ENCODE data around the gene ADAM17. TPM values are rescaled to one million over a fixed set of nuclear protein-coding genes. Genes with fewer than 3 reads are reported as not detected.
A peak's percentile ranks its signal among the peaks of the same experiment; 100 is the strongest.

Gene ADAM17
- total RNA-seq, 1 donor from 2014 or later, result 44.9 TPM

GRCh38 chr2:9440058-9440727, 115.4 kb downstream of the ADAM17 start:
- no peak overlapping the region for H2AFZ ChIP-seq (ENCODE audit: low read depth, low read length)
- no peak overlapping the region for H3K9ac ChIP-seq (ENCODE audit: low read length)
- H3K36me3 Mint-ChIP-seq (ENCODE audit: low read depth, unreplicated experiment), result peaks cover 18% of the 10 kb centered on the region
- no peaks in the 10 kb centered on the region for H4K20me1 ChIP-seq (ENCODE audit: insufficient read depth, low read length)
- no peak overlapping the region for H3K4me3 ChIP-seq (ENCODE audit: insufficient read depth, low read depth, low read length)
- no peaks in the 10 kb centered on the region for H3K9me3 Mint-ChIP-seq (ENCODE audit: unreplicated experiment)
- peak overlapping the region; percentile 72 for H3K27ac ChIP-seq (ENCODE audit: low read depth, low read length)
- no peaks in the 10 kb centered on the region for H3K4me1 ChIP-seq (ENCODE audit: insufficient read depth, low read length)
- no peak overlapping the region for H3K4me3 Mint-ChIP-seq (ENCODE audit: unreplicated experiment)
- no peaks in the 10 kb centered on the region for H3K79me2 ChIP-seq (ENCODE audit: insufficient read depth, low read length)
- no peaks in the 10 kb centered on the region for H3K27me3 ChIP-seq (ENCODE audit: insufficient read depth, low read length)
- no peak for TF ChIP-seq EZH2 (IDR thresholded peaks at IDR 0.05; ENCODE audit: insufficient read depth, low read length)
- TF ChIP-seq CTCF (IDR thresholded peaks at IDR 0.05; ENCODE audit: insufficient read depth, low read depth, low read length), result no peak
- H3K36me3 ChIP-seq (ENCODE audit: insufficient read depth, low read length), result peaks cover 42% of the 10 kb centered on the region
- H3K4me1 Mint-ChIP-seq (ENCODE audit: low read depth, unreplicated experiment), result peaks cover 3% of the 10 kb centered on the region
- peak overlapping the region; percentile 41 for H3K27ac Mint-ChIP-seq (ENCODE audit: unreplicated experiment)
- FAIRE-seq (no peak), DNase-seq (ENCODE audit: low read depth) (peak; percentile 57)
- H3K27me3 Mint-ChIP-seq (ENCODE audit: low read depth, unreplicated experiment), result no peaks in the 10 kb centered on the region
- H3K4me2 ChIP-seq (ENCODE audit: low read length), result no peak overlapping the region
- no peaks in the 10 kb centered on the region for H3K9me3 ChIP-seq (ENCODE audit: insufficient read depth, low read depth, low read length)

GRCh38 chr2:9439536-9439935, 116.1 kb downstream of the ADAM17 start:
- Mint-ChIP-seq H3K27me3 (ENCODE audit: low read depth, unreplicated experiment) (no peaks in the 10 kb centered on the region), H3K9me3 (ENCODE audit: unreplicated experiment) (no peaks in the 10 kb centered on the region)
- H3K4me2 ChIP-seq (ENCODE audit: low read length), result peak overlapping the region; percentile 28

More at GRCh38 chr2:9439536-9439935, 116.1 kb downstream of the ADAM17 start:
- no peak overlapping the region for H3K4me3 Mint-ChIP-seq (ENCODE audit: unreplicated experiment)
- Histone ChIP-seq H3K79me2 (ENCODE audit: insufficient read depth, low read length) (no peaks in the 10 kb centered on the region), H3K9me3 (ENCODE audit: insufficient read depth, low read depth, low read length) (no peaks in the 10 kb centered on the region), H2AFZ (ENCODE audit: low read depth, low read length) (no peak overlapping the region), H3K27ac (ENCODE audit: low read depth, low read length) (peak overlapping the region; percentile 72), H3K4me1 (ENCODE audit: insufficient read depth, low read length) (no peaks in the 10 kb centered on the region), H3K4me3 (ENCODE audit: insufficient read depth, low read depth, low read length) (no peak overlapping the region), H3K9ac (ENCODE audit: low read length) (peak overlapping the region; percentile 6), H3K36me3 (ENCODE audit: insufficient read depth, low read length) (peaks cover 47% of the 10 kb centered on the region), H4K20me1 (ENCODE audit: insufficient read depth, low read length) (no peaks in the 10 kb centered on the region), H3K27me3 (ENCODE audit: insufficient read depth, low read length) (no peaks in the 10 kb centered on the region)
- TF ChIP-seq EZH2 (IDR thresholded peaks at IDR 0.05; ENCODE audit: insufficient read depth, low read length) (no peak), CTCF (IDR thresholded peaks at IDR 0.05; ENCODE audit: insufficient read depth, low read depth, low read length) (no peak)
- H3K36me3 Mint-ChIP-seq (ENCODE audit: low read depth, unreplicated experiment), result peaks cover 20% of the 10 kb centered on the region
- FAIRE-seq (no peak), DNase-seq (ENCODE audit: low read depth) (no peak)
- peaks cover 3% of the 10 kb centered on the region for H3K4me1 Mint-ChIP-seq (ENCODE audit: low read depth, unreplicated experiment)
- peak overlapping the region; percentile 4 for H3K27ac Mint-ChIP-seq (ENCODE audit: unreplicated experiment)

Other genes with a start within 250 kb of the ADAM17 start
- 121 and 126 TPM in 2 replicates for gene ITGB1BP1, start 132.3 kb downstream of the ADAM17 start, total RNA-seq
- 36.2 and 40.3 TPM in 2 replicates for gene CPSF3, start 132.2 kb downstream of the ADAM17 start, total RNA-seq
- gene IAH1, start 81.3 kb downstream of the ADAM17 start, total RNA-seq, result 31.1 and 31.4 TPM in 2 replicates
- gene YWHAQ, start 75.2 kb upstream of the ADAM17 start, total RNA-seq, result 358 and 408 TPM in 2 replicates

All from astrocyte (in vitro differentiated cells and primary cell).